HG02610 (cell line): ENCODE measurements around the gene PLA2G1B.
A peak's percentile ranks its signal among the peaks of the same experiment; 100 is the strongest.

ENCODE experiments used
- ATAC-seq: cut with Tn5 transposase; IDR thresholded peaks from one replicate; pipeline ENCODE4 v1.9.1; 2021; ENCODE audit warnings: mild to moderate bottlenecking, moderate library complexity; ENCODE audit not compliant: unreplicated experiment

PLA2G1B gene

DNA sequence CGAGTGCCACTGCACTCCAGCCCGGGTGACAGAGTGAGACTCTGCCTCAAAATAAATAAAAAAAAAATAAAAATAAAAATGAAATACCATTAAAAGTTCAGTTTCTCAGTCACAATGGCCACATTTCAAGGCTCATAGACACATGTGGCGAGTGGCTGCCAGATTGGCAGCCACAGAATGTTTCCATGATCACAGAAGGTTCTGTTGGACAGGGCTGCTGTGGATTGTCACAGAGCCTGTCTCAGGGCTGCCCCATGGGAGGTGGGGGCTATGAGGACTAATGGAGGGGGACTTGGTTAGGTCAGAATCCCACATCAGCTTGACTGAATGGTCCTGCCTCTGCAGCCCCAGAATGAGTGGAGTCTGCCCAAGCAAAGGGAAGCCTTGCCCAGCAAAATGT, 3.8 kb upstream of the PLA2G1B start:
- ATAC-seq: no peak

DNA sequence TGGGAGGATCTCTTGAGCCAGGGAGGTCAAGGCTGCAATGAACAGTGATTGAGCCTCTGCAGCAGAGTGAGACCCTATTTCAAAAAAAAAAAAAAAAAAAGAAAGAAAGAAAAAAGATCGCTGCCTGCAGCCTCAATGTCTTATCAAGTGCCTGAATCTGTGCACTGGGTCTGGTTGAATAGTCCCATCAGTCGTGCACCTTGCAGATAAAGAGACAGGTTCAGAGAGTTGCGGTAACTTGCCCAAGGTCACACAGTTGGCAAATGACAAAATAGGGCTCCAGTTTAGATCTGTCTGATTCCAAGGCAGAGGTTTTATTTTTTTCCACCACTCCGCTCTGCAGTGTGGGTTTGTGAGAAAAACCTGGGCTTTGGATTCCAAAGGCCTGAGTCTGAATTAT, 649 bp upstream of the PLA2G1B start:
- ATAC-seq: no peak

DNA sequence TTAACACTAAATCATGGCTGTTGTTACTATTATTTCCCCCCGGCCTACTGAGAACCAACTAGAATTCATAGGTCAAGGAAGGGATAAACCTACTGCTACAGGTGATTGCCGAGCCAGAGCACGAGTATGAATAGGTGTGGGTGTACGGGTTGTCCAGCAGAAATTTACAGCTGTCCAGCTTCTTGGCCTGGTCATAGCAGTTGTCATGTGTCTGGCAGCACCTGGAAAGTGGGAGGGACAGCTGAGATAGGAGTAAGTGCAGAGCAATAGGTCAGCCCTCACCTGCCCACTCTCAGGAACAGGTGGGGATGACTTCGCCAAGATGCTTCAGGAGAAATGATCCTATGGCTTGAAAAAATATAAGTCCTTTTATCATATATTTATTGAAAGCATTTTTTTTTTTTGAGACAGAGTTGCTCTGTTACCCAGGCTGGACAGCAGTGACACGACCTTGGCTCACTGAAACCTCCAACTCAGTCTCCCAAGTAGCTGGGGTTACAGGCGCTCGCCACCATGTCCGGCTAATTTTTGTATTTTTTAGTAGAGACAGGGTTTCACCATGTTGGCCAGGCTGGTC, 2.6 kb downstream of the PLA2G1B start:
- no peak for ATAC-seq

DNA sequence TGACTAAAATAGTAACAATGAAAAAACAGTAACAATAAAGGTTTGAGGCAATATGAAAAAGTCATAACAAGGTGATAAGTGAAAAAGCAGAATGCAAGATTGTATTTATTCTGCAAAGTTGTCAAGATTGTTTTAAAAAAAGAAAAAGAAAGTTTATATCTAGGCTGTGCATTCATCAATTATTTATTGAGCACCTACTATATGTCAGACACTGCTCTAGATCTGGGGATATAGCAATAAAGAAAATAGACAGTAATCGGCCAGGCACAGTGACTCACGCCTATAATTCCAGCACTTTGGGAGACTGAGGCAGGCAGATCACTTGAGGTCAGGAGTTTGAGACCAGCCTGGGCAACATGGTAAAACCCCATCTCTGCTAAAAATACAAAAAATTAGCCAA, 3.8 kb downstream of the PLA2G1B start:
- ATAC-seq: no peak

DNA sequence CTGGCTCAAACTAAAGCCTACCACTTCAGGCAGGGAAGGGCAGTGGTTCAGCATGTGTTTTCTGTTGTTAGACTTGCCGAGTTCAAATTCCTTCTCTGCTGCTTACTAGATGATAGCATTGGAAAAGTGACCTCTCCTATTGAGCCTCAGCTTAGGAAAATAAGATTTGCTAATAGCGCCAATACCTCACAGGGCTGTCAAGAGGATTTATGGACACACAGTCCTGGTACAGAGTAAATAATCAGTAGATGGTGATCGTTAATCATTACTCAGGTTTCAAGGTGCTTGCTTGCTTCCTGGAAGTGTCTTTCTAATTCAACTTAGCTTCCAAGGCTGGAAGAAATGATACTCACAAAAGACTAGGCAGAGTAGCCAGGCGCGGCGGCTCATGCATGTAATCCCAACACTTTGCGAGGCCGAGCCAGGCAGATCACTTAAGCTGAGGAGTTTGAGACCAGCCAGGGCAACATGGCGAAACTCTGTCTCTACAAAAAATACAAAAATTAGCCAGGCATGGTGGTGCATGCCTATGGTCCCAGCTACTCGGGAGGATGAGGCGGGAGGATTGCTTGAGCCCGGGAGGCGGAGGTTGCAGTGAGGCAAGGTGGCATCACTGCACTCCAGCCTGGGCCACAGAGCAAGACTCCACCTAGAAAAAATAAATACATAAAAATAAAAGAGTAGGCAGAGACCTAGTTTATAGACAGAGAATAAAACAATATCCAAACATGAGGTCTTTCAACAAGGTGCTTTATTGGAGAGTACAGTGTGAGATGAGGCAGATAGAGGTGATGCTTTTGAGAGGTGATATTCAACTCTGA, 6.0 kb downstream of the PLA2G1B start:
- no peak for ATAC-seq

DNA sequence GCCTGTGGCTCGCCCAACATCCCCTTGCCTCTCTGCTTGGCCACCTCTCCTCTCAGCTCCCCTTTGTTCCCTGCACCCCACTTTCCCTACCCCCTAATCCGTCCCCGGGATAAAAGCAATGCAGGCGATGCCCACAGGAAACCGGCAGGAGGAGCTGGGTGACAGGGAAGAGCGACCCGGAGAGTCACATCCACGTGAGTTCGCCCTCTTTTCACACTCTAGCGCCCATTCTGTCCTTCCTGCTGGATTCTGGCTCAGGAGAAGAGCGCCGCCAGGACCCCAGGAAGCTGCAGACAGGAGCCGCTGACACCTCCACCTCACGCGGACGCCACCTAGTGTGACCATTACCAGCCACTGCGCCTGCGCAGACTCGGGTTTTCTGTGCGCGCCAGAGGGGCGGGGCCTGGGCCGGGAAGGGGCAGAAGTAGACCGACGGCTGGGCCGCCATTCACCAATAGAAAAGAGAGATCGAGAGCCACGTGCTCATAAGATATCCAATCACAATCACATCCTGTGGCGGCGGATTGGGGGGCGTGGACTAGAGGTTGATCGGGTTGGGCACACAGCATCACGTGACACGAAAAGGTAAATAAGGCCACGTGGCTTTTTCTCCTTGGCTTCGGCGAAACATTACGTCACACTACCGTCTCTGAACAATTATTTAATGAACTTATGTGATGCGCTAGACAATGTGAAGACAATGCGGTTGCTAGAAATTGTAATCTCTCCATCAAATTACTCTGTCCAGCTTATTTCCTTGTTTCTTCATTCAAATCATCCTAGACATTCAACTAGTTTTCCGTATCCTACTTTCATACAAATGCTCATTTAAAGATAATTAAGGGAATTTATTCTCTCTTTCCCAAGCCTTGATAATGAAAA, 10.1 kb downstream of the PLA2G1B start:
- peak; percentile 97 for ATAC-seq

DNA sequence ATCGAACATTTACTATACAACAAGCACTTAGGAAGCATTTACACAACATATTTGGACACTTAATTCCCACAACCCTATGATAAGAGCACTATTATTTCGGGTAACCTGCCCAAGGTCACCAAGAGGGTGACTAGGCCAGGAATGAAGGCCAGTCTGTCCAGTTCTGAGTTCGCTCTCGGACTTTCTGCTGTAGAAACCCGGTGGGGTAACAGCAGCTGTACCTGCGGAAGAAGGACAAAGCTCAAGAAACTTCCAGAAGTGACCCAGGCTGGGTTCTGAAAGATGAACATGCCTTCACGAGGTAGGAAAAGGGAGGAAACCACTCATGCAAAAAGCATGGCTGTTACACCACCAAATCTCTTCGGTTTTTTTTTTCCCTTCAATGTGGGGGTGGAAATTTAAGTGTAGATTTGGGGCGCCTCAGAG, 10.8 kb downstream of the PLA2G1B start:
- ATAC-seq: no peak

DNA sequence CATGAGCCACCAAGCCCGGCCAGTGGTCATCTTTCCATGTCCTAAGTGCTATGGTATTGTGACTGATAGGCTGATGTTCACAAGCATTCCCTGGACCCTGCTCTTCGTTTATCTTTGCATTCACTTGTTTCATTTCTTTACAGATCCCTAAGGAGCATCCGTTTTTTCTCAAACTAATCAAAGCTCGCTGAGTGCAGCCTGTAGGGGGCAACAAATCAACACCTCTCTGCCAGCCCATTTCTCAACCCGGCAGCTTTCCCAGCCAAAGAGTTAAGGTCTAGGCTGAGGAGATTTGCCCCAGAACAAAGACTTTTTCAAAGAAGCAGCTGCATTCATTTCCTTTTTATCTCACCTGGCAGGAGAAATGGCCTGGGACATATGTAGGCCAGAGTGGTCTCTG, 13.4 kb downstream of the PLA2G1B start:
- ATAC-seq: no peak

DNA sequence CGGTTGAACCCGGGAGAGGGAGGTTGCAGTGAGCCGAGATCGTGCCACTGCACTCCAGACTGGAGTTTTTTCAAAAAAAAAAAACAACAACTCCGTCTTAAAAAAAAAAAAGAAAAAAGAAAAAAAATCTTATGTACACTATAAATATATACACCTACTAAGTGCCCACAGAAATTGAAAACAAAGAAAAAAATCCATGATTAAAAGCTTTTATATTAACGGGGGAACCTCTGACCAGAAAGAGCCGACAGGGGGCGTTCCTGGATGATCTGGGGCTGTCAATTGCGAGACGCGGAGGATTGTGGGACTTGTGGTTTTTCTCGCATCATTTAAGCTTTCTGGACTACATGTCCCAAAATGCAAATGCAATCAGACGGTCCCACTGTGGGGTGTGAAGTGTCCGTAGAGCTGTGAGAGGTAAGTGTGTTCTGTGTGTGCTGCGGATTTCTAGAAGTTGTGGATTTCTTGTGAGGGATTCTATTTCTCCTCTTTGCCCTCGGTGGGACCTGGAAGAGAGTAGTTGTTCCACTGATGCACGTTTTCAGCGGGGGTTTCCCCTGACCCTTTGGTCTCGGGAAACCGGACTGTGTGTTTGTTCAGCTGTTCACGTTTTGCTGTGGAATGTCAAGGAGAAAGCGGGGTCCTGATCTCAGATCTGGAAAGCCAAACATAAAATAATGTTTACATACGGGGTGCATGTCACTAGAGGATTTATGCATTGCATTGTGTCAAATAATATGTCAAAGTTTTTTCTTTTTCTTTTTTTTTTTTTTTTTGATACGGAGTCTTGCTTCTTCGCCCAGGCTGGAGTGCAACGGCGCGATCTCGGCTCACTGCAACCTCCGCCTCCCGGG, 25.4 kb downstream of the PLA2G1B start, which contains the start of gene SIRT4:
TSS of gene SIRT4 (plus strand) at position 360 of the 854 bp plus-strand sequence. CDS start 1,241 bp downstream, outside the sequence.
- ATAC-seq: peak; percentile 95

DNA sequence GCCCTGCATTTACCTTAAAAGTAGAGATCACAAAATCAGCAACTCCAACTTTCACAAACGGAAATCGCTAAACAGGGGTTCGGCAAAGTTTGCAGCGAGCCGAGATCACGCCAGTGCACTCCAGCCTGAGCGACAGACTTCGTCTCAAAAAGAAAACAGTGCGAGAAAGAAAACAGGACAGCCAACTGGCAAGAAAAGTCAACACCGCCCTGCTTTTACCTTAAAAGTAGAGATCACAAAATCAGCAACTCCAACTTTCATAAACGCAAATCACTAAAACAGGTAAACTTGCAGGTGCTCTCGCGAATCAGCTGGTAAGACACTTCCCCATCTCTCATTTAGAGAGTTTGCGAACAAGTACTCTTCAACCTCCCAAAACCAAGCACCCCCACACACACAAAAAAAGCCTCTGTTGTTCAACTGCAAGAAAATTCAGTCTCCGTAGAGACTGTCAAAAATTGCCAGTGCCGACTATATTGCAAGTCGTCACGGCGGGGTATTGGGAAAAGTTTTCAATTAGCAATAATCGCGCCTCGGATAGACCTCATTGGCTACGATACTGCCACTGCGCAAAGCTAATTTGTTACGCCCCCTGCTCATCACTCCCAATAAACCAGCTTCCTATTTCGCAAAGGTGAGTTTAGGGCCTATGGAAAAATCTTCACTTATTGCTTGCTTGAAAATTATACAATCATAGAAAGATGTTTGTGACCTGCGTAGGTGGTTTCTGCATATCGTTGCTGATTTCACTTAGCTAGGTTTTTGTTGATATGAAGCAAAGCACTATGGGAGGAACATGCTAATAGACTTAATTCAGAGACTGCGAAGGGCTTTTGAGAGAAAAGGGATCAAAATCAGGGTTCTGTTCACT, 34.7 kb downstream of the PLA2G1B start, which contains the start of gene RNU4-1:
TSS of gene RNU4-1 (minus strand) at position 577 of the 871 bp plus-strand sequence.
- peak; percentile 47 for ATAC-seq

DNA sequence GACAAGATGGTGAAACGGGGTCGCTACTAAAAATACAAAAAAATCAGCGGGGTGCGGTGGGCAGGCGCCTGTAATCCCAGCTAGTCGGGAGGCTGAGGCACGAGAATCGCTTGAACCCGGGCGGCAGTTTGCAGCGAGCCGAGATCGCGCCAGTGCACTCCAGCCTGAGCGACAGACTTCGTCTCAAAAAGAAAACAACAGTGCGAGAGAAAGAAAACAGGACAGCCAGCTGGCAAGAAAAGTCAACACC, 35.2 kb downstream of the PLA2G1B start:
- ATAC-seq: peak; percentile 4

DNA sequence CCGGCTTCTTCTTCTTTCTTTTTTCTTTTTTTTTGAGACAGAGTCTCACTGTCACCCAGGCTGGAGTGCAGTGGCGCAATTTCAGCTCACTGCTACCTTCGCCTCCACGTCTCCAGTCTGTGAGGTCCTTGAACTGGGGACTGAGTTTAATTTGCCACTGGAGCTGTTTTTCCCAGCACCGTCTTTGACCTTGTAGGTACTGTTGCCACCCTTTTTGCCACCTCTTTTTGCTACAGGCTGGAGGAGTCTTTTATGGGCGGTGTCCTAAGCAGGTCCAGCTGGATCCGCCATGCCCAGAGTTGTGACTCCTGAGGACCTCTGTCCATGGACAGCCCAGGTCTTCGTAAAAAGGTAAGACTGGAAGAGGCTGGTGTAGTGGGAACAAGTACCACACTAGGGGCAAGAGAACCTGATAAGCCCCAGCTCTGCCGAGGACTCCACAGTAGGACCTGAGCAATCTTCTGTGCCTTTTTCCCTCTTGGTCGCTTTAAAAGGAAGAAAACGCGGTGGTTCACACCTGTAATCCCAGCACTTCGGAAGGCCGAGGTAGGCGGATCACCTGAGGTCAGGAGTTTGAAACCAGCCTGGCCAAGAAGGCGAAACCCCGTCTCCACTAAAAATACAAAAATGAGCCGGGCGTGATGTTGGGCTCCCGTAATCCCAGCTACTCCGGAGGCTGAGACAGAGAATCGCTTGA, 36.8 kb downstream of the PLA2G1B start:
- ATAC-seq: no peak

DNA sequence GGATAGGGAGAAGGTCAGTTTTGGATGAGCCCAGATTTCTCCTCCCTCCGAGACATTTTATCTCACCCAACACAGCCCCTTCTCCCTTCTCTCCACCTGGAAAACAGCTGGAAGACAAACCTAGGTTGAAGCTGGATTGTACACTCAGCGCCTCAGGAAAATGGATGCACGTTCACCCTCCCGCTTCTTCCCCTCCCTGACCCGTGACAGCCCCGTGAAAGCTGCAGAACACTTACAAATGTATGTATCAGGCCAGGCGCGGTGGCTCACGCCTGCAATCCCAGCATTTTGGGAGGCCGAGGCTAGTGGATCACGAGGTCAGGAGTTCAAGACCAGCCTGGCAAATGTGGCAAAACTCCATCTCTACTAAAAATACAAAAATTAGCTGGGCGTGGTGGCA, 40.1 kb downstream of the PLA2G1B start:
- ATAC-seq: no peak

DNA sequence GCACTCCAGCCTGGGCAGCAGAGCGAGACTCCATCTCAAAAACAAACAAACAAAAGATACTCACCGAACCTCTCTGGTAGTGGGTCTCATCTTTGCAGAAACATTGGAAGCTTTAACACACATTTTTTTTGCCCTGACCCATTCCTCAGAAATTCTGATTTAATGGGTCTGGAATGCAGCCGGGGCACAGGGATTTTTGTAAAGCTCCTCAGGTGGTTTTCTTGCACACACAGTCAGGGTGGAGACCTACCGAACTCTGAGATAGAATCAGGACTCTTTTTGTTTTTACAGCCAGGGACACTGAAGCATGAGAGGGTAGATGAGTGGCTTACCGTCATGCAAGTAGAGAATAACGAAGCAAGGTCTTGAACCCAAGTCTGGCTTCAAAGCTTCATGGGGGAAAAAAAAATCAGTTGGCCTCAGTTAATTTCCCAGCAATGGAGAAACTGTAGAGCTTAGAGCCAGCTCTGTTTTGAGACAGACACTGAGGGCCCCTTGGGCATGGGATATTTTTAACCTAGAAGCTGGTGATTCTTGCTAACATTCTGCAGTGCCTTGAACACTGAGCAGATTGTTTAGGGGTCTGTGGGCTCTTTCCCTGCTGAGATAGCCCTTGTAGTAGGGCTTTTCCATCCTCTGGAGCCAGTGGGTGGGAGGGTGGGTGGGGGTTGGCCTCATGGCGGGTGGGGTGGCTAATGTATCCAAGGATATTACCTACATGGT, 40.6 kb downstream of the PLA2G1B start:
- ATAC-seq: no peak

DNA sequence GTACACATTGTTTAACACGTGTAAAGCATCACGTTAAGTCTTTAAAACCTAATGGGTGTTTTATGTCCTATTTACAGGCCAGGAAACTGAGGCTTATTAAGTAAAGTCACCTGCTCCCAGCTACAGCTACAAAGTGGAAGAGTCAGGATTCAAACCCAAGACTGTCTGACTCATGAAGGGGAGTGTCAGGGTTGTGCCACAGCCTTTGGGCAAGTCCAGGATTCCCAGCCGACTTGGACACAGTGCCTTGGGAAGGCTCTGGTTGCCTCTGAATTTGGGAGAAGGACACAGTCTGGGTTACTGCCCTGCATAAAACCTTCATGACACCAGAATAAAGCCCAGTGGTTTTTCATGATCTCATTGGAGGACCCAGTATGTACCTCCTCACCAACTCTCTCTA, 43.2 kb downstream of the PLA2G1B start:
- ATAC-seq: no peak

DNA sequence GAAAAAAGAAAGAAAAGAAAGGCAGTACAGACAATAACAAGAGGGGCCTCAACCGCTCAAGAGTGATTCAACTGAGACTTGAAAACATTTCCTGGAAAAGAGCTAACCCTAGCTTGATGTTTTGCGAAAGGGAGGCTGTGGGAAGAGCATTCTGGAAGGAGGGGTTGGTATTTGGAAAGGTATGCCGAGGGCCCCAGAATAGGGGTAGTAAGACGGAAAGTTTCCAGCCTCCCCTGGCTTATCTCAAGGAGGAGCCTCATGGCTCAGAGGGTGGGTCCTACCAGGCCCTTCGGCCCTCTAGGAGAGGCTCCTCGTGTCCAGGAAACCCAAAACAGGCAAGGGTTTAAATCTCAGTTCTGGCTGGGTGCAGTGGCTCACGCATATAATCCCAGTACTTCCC, 44.3 kb downstream of the PLA2G1B start:
- no peak for ATAC-seq

DNA sequence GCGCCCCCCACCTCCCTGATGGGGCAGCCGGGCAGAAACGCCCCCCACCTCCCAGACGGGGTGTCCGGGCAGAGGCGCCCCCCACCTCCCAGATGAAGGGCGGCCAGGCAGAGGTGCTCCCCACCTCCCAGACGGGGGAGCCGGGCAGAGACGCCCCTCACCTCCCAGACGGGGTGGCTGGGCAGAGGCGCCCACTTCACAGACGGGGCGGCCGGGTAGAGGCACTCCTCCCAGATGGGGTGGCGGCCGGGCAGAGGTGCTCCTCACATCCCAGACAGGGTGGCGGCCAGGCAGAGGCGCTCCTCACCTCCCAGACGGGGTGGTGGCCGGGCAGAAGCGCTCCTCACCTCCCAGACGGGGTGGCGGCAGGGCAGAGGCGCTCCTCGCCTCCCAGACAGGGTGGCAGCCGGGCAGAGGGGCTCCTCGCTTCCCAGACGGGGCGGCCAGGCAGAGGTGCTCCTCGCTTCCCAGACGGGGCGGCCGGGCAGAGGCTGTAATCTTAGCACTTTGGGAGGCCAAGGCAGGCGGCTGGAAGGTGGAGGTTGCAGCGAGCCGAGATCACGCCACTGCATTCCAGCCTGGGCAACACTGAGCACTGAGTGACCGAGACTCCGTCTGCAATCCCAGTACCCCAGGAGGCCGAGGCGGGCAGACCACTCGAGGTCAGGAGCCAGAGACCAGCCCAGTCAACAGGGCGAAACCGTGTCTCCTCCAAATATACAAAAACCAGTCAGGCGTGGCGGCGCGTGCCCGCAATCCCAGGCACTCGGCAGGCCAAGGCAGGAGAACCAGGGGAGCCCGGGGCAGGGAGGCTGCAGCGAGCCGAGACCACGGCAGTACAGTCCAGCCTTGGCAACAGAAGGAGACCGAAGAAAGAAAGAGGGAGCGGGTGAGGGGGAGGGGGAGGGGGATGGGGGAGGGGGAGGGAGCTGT, 49.2 kb downstream of the PLA2G1B start:
- ATAC-seq: no peak
